ENCODE data around the gene SYNE2.

Gene SYNE2

DNA sequence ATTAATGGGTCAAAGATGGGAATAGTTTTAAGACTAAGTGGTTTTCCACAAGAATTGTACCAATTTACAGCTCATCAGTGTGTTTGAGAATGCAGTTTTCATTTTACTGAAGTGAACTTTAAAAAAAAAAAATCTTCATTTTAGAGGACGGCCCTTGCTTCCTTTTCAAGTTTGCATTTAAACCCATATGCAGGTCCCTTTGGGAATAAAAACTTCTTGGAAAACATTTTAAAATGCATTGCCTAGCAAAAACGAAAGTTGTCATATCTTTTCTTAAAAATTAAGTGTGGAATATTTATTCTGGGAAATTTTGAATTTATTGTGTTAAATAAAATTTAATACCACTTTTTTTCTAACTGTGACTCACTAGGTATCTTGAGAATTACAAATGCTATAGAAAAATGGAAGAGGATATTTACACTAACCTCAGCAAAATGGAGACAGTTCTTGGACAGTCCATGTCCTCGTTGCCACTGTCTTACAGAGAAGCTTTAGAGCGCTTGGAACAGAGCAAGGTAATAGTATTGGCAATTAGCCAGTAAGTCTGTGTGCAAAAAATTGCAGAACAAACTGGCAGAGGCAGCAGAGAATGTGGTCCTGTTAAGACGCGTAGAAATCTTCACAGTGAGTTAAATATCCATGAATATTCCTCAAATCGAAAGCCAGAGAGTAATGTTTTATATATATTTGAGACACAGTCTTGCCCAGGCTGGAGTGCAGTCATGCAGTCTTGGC, 209.7 kb downstream of the SYNE2 start:
- no peaks in the 10 kb centered on the region for H3K27me3 ChIP-seq (ENCODE audit: insufficient read depth, poor library complexity, severe bottlenecking)
- DNase-seq (ENCODE audit: low read depth in 1 of 2, low spot score in 1 of 2), result no peak
- TF ChIP-seq, protein P1, sequence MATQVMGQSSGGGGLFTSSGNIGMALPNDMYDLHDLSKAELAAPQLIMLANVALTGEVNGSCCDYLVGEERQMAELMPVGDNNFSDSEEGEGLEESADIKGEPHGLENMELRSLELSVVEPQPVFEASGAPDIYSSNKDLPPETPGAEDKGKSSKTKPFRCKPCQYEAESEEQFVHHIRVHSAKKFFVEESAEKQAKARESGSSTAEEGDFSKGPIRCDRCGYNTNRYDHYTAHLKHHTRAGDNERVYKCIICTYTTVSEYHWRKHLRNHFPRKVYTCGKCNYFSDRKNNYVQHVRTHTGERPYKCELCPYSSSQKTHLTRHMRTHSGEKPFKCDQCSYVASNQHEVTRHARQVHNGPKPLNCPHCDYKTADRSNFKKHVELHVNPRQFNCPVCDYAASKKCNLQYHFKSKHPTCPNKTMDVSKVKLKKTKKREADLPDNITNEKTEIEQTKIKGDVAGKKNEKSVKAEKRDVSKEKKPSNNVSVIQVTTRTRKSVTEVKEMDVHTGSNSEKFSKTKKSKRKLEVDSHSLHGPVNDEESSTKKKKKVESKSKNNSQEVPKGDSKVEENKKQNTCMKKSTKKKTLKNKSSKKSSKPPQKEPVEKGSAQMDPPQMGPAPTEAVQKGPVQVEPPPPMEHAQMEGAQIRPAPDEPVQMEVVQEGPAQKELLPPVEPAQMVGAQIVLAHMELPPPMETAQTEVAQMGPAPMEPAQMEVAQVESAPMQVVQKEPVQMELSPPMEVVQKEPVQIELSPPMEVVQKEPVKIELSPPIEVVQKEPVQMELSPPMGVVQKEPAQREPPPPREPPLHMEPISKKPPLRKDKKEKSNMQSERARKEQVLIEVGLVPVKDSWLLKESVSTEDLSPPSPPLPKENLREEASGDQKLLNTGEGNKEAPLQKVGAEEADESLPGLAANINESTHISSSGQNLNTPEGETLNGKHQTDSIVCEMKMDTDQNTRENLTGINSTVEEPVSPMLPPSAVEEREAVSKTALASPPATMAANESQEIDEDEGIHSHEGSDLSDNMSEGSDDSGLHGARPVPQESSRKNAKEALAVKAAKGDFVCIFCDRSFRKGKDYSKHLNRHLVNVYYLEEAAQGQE (IDR thresholded peaks at IDR 0.05; ENCODE audit: insufficient replicate concordance, low read depth), result no peak
- no peak for TF ChIP-seq GABPA (IDR thresholded peaks at IDR 0.05; ENCODE audit: low read depth)
- no peak for TF ChIP-seq SPI1 (IDR thresholded peaks at IDR 0.05; ENCODE audit: borderline replicate concordance, low read depth)
- no peak for TF ChIP-seq POLR2AphosphoS5 (IDR thresholded peaks at IDR 0.05; ENCODE audit: low read depth)
- TF ChIP-seq, protein P2, sequence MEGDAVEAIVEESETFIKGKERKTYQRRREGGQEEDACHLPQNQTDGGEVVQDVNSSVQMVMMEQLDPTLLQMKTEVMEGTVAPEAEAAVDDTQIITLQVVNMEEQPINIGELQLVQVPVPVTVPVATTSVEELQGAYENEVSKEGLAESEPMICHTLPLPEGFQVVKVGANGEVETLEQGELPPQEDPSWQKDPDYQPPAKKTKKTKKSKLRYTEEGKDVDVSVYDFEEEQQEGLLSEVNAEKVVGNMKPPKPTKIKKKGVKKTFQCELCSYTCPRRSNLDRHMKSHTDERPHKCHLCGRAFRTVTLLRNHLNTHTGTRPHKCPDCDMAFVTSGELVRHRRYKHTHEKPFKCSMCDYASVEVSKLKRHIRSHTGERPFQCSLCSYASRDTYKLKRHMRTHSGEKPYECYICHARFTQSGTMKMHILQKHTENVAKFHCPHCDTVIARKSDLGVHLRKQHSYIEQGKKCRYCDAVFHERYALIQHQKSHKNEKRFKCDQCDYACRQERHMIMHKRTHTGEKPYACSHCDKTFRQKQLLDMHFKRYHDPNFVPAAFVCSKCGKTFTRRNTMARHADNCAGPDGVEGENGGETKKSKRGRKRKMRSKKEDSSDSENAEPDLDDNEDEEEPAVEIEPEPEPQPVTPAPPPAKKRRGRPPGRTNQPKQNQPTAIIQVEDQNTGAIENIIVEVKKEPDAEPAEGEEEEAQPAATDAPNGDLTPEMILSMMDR (IDR thresholded peaks at IDR 0.05; ENCODE audit: insufficient read depth, low read length), result no peak
- no peak overlapping the region for H3K4me3 ChIP-seq (replicated peaks; ENCODE audit: insufficient read depth, low read length)
- H3K27ac ChIP-seq (replicated peaks), result no peak overlapping the region

DNA sequence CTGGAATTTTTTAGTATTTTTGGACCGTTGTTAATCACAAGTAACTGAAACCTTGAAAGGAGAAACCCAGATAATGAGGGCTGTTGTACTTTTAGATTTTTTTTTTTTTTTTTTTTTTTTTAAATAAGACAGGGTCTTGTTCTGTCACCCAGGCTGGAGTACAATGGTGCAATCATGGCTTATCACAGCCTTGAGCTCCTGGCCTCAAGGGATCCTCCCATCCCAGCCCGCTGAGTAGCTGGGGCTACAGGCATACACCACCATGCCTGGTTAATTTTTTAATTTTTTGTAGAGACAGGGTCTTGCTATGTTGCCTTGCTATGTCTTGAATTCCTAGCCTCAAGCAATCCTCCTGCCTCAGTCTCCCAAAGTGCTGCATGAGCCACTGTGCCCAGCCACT, 211.6 kb downstream of the SYNE2 start:
- H3K27me3 ChIP-seq (ENCODE audit: insufficient read depth, poor library complexity, severe bottlenecking), result no peaks in the 10 kb centered on the region
- H3K27ac ChIP-seq (replicated peaks), result no peak overlapping the region
- H3K4me3 ChIP-seq (replicated peaks; ENCODE audit: insufficient read depth, low read length), result no peak overlapping the region
- no peak for DNase-seq (ENCODE audit: low read depth in 1 of 2, low spot score in 1 of 2)
- TF ChIP-seq SPI1 (IDR thresholded peaks at IDR 0.05; ENCODE audit: borderline replicate concordance, low read depth) (no peak), POLR2AphosphoS5 (IDR thresholded peaks at IDR 0.05; ENCODE audit: low read depth) (no peak), GABPA (IDR thresholded peaks at IDR 0.05; ENCODE audit: low read depth) (no peak)
- TF ChIP-seq, protein P1 (IDR thresholded peaks at IDR 0.05; ENCODE audit: insufficient replicate concordance, low read depth), result no peak
- TF ChIP-seq, protein P2 (IDR thresholded peaks at IDR 0.05; ENCODE audit: insufficient read depth, low read length), result no peak

DNA sequence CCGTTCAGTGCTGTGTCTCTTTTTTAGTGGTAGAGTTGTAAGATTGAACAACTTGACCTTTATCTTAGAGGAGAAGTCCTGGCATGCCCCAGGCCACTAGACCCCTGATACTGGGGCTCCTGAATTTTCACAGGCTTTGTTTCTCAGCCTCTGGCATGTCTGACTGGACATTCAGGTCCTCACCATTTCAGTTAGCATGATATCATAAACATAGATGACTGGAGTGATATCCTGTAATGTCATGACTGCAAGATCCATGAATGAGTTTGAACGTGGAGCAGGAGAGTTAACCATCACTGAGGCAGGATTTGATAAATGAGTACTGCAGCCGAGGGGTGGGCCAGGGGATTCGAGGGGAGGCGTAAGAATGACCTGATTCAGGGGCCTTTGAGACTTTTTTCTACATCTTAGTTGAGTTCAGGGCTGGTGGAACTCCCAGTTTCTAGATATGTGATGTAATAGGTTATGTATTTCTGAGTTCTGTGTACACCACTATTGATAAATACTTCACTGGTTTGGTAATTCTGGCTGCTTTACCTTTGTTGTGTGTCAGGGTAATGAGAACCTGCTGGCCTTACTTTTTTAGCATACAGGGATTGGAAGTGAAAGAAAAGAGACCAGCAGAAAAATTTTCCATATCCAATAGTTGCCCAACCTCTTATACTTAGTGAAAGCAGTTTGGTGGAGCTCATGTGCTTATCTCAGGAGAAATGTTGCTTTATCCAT, 217.0 kb downstream of the SYNE2 start:
- no peak overlapping the region for H3K27ac ChIP-seq (replicated peaks)
- H3K4me3 ChIP-seq (replicated peaks; ENCODE audit: insufficient read depth, low read length), result no peak overlapping the region
- no peak for TF ChIP-seq GABPA (IDR thresholded peaks at IDR 0.05; ENCODE audit: low read depth)
- TF ChIP-seq, protein P2 (IDR thresholded peaks at IDR 0.05; ENCODE audit: insufficient read depth, low read length), result no peak
- no peak for TF ChIP-seq POLR2AphosphoS5 (IDR thresholded peaks at IDR 0.05; ENCODE audit: low read depth)
- TF ChIP-seq, protein P1 (IDR thresholded peaks at IDR 0.05; ENCODE audit: insufficient replicate concordance, low read depth), result no peak
- no peak for DNase-seq (ENCODE audit: low read depth in 1 of 2, low spot score in 1 of 2)
- no peaks in the 10 kb centered on the region for H3K27me3 ChIP-seq (ENCODE audit: insufficient read depth, poor library complexity, severe bottlenecking)

All from HL-60 (cell line).